Panc1 (cell line): ENCODE results near the gene ZC3H18. TPM values are rescaled to one million over a fixed set of nuclear protein-coding genes. Genes with fewer than 3 reads are reported as not detected.

ENCODE experiments used
- ATAC-seq: fragments of 200-7000 bp; cut with Tn5 transposase; 2 replicates; pipeline ENCODE4 v1.9.1; 2020; ENCODE audit warnings: mild to moderate bottlenecking, moderate library complexity
- BruUV-seq: library from RNA; stranded (reverse); fragments of 400-500 nt; replicated peaks from 2 replicates; lab custom pipeline; 2021; lab: Mats Ljungman, UMichigan
- CTCF ChIA-PET: fragments of 300-600 bp; sonication (Branson Sonifier 250); formaldehyde crosslinking; loops from one replicate; lab custom pipeline; 2022; ENCODE audit warnings: antibody characterized with exemption; lab: Charles Lee
- POLR2A ChIA-PET: fragments of 300-600 bp; sonication (Branson Sonifier 250); formaldehyde crosslinking; loops from one replicate; lab custom pipeline; 2022; ENCODE audit warnings: antibody characterized with exemption; lab: Charles Lee
- DNase-seq: peaks from one replicate; pipeline ENCODE4 v3.0.0-alpha.2; 2010; ENCODE audit warnings: low read depth, low spot score
- H3K27ac ChIP-seq: 2 replicates; pipeline ENCODE4 v1.5.1; 2011; ENCODE audit warnings: mild to moderate bottlenecking, low read length, inconsistent platforms
- H3K27me3 ChIP-seq: fragments of 200-500 bp; sonication (Bioruptor generic); 2 replicates; pipeline ENCODE4 v1.6.0; 2014; ENCODE audit warnings: low read length, inconsistent platforms; ENCODE audit not compliant: control insufficient read depth, insufficient read depth
- H3K36me3 ChIP-seq: fragments of 200-500 bp; sonication (Bioruptor generic); 2 replicates; pipeline ENCODE4 v1.5.1; 2014; ENCODE audit warnings: inconsistent platforms, mild to moderate bottlenecking, low read length, moderate library complexity; ENCODE audit not compliant: control insufficient read depth, insufficient read depth
- H3K4me1 ChIP-seq: 2 replicates; pipeline ENCODE4 v1.5.1; 2011; ENCODE audit warnings: inconsistent platforms, mild to moderate bottlenecking, low read length, moderate library complexity; ENCODE audit not compliant: control insufficient read depth, insufficient read depth
- H3K4me3 ChIP-seq, 2 experiments: 2 replicates each; pipeline ENCODE4 v1.5.1; 2011 to 2012; ENCODE audit warnings: low read depth in 2 of 2, low read length in 2 of 2, mild to moderate bottlenecking in 2 of 2, inconsistent platforms in 1 of 2, moderate library complexity in 1 of 2
- H3K9me3 ChIP-seq: fragments of 200-500 bp; sonication (Bioruptor generic); 2 replicates; pipeline ENCODE4 v1.5.1; 2014; ENCODE audit warnings: low read depth, mild to moderate bottlenecking, inconsistent platforms, low read length, moderate library complexity; ENCODE audit not compliant: control insufficient read depth, insufficient read depth
- POLR2AphosphoS5 ChIP-seq: IDR thresholded peaks from 2 replicates; pipeline ENCODE4 v1.6.1; 2012; ENCODE audit warnings: mild to moderate bottlenecking, low read depth, low read length, moderate library complexity
- SIN3A ChIP-seq: IDR thresholded peaks from 2 replicates; pipeline ENCODE4 v1.6.1; 2012; ENCODE audit warnings: low read depth, mild to moderate bottlenecking, low read length, moderate library complexity, borderline replicate concordance; ENCODE audit not compliant: insufficient read depth
- TCF7L2 ChIP-seq: IDR thresholded peaks from 2 replicates; pipeline ENCODE4 v1.6.1; 2011; ENCODE audit warnings: mild to moderate bottlenecking, low read depth, low read length, inconsistent platforms
- in situ Hi-C: cut with HindIII; loops from 2 replicates; pipeline ENCODE4 v1.10.0; 2016; ENCODE audit warnings: low sequenced_read_pairs, low pct_unique_long_range_greater_than_20kb
- intact Hi-C: fragments of 100-400 bp; cut with micrococcal nuclease; formaldehyde crosslinking; loops from one replicate; pipeline ENCODE4 v1.10.0; 2022; ENCODE audit not compliant: unreplicated experiment
- total RNA-seq: library from RNA; stranded (reverse); gene quantifications from one replicate; pipeline ENCODE4 v1.2.1, GENCODE V29; 2021; ENCODE audit not compliant: unreplicated experiment
- TF ChIP-seq, protein P1 (sequence below), 2 experiments: IDR thresholded peaks; 2 replicates each; pipeline ENCODE4 v1.6.1; 2011 to 2012; ENCODE audit warnings: low read depth in 2 of 2, control low read depth in 1 of 2, low read length in 1 of 2, mild to moderate bottlenecking in 1 of 2, moderate library complexity in 1 of 2; ENCODE audit not compliant: insufficient read depth in 1 of 2
- TF ChIP-seq, protein P2 (sequence below): fragments of 450-650 bp; IDR thresholded peaks from 2 replicates; pipeline ENCODE4 v1.5.1; 2017; ENCODE audit warnings: mild to moderate bottlenecking

Gene ZC3H18
- total RNA-seq, 1 experiment from 2014 or later = 45.9 TPM

DNA sequence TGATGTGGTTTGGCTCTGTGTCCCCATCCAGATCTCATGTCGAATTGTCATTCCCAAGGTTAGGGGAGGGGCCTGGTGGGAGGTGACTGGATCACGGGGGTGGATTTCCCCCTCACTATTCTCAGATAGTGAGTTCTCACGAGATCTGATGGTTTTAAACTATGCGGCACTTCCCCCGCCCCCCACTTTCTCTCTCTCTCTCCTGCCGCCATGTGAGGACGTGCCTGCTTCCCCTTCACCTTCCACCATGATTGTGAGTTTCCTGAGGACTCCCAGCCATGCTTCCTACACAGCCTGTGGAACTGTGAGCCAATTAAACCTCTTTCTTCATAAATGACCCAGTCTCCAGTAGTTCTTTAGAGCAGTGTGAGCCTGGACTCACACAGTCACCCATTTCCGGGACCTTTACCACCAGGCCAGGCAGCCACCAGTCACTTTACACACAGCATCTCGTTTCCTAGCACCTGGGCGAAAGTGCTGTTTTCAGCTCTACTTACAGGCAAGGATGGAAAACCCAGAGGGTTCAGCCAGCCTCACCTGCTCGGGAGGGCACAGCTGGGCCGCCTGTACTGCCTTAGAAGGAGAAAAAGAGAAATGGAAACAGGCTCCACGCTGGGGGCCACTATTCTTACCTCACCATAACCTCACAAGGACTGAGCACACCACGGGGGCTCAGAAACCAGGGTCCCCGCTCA is 13.8 kb upstream of the ZC3H18 start:
- Histone ChIP-seq H3K27ac (no peak overlapping the region), H3K9me3 (no peaks in the 10 kb centered on the region), H3K36me3 (no peaks in the 10 kb centered on the region), H3K4me3 (no peak overlapping the region), H3K4me1 (no peaks in the 10 kb centered on the region), H3K27me3 (no peaks in the 10 kb centered on the region)
- TF ChIP-seq, protein P1, sequence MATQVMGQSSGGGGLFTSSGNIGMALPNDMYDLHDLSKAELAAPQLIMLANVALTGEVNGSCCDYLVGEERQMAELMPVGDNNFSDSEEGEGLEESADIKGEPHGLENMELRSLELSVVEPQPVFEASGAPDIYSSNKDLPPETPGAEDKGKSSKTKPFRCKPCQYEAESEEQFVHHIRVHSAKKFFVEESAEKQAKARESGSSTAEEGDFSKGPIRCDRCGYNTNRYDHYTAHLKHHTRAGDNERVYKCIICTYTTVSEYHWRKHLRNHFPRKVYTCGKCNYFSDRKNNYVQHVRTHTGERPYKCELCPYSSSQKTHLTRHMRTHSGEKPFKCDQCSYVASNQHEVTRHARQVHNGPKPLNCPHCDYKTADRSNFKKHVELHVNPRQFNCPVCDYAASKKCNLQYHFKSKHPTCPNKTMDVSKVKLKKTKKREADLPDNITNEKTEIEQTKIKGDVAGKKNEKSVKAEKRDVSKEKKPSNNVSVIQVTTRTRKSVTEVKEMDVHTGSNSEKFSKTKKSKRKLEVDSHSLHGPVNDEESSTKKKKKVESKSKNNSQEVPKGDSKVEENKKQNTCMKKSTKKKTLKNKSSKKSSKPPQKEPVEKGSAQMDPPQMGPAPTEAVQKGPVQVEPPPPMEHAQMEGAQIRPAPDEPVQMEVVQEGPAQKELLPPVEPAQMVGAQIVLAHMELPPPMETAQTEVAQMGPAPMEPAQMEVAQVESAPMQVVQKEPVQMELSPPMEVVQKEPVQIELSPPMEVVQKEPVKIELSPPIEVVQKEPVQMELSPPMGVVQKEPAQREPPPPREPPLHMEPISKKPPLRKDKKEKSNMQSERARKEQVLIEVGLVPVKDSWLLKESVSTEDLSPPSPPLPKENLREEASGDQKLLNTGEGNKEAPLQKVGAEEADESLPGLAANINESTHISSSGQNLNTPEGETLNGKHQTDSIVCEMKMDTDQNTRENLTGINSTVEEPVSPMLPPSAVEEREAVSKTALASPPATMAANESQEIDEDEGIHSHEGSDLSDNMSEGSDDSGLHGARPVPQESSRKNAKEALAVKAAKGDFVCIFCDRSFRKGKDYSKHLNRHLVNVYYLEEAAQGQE (IDR thresholded peaks at IDR 0.05; ENCODE audit: insufficient read depth in 1 of 2, low read depth in 2 of 2, low read length in 1 of 2) = no peak
- TF ChIP-seq POLR2AphosphoS5 = no peak
- no peak for TF ChIP-seq TCF7L2
- TF ChIP-seq, protein P2, sequence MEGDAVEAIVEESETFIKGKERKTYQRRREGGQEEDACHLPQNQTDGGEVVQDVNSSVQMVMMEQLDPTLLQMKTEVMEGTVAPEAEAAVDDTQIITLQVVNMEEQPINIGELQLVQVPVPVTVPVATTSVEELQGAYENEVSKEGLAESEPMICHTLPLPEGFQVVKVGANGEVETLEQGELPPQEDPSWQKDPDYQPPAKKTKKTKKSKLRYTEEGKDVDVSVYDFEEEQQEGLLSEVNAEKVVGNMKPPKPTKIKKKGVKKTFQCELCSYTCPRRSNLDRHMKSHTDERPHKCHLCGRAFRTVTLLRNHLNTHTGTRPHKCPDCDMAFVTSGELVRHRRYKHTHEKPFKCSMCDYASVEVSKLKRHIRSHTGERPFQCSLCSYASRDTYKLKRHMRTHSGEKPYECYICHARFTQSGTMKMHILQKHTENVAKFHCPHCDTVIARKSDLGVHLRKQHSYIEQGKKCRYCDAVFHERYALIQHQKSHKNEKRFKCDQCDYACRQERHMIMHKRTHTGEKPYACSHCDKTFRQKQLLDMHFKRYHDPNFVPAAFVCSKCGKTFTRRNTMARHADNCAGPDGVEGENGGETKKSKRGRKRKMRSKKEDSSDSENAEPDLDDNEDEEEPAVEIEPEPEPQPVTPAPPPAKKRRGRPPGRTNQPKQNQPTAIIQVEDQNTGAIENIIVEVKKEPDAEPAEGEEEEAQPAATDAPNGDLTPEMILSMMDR = no peak
- no peak for TF ChIP-seq SIN3A
- CTCF ChIA-PET = no interaction called here
- DNase-seq = no peak
- in situ Hi-C loops (no loop called here), intact Hi-C loops (no loop called here)
- POLR2A ChIA-PET = no interaction called here
- BruUV-seq = no TSS peak
- ATAC-seq = no peak

DNA sequence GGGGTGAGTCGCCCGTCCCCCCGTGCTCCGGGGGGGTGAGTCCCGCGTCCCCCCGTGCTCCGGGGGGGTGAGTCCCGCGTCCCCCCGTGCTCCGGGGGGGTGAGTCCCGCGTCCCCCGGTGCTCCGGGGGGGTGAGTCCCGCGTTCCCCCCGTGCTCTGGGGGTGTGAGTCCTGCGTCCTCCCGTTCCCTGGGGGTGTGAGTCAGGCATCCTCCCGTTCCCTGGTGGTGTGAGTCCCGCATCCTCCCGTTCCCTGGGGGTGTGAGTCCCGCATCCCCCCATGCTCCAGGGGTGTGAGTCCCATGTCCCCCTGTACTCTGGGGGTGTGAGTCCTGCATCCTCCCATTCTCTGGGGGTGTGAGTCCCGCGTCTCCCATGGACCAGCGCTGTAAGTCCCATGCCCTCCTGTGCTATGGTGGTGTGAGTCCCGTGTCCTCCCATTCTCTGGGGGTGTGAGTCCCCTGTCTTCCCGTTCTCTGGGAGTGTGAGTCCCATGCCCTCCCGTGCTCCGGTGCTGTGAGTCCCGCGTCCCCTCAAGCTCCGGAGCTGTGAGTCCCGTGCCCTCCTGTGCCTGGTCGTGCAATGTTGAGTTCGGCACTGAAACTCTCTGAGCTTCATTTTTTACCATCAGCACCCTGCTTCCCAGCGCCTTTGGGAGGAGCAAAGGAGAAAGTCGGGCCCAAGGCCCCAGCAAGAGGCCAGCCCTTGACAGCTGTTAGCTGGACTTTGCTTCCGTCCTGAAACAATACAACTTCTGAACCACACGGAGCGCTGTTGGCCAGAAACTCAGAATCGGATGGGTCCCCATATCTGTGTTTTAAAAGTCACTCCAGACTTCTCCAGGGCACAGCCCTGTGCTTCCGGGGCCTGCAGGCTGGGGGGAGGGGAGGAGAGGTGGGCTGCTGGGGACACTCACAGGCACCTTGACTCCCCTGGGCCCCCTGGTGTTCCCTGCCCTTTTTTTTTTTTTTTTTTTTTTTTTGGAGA is 11.5 kb upstream of the ZC3H18 start:
- in situ Hi-C loops (no loop called here), intact Hi-C loops (no loop called here)
- H3K4me3 ChIP-seq = peak overlapping the region in 1 of 2 experiments; percentile 24; a peak in 1 of 4 replicates
- TF ChIP-seq SIN3A = no peak
- no peak for TF ChIP-seq POLR2AphosphoS5
- TF ChIP-seq TCF7L2 = no peak
- TF ChIP-seq, protein P2 = peak; percentile 45
- no TSS peak for BruUV-seq
- ChIA-PET POLR2A (no interaction called here), CTCF (interaction anchor here (0.7 to 0.8 kb wide), 4 partner anchors 9 to 176 kb away, joined by 3 to 11 read pairs (median 5); no protein-coding TSS in a partner anchor)
- no peaks in the 10 kb centered on the region for H3K4me1 ChIP-seq
- H3K27ac ChIP-seq = no peak overlapping the region
- no peaks in the 10 kb centered on the region for H3K27me3 ChIP-seq
- no peaks in the 10 kb centered on the region for H3K36me3 ChIP-seq
- H3K9me3 ChIP-seq = no peaks in the 10 kb centered on the region
- ATAC-seq (peak; percentile 81), DNase-seq (no peak)
